Suprapubic skin (tissue), 4 donors: ENCODE measurements around the gene ZNF256.

Source experiments
- POLR2A ChIP-seq, 2 donors: fragments of 450-650 bp; IDR thresholded peaks; one replicate each; pipeline ENCODE4 v1.6.1; 2017; ENCODE audit warnings: antibody characterized with exemption in 2 of 2, mild to moderate bottlenecking in 2 of 2, moderate library complexity in 2 of 2
- POLR2AphosphoS5 ChIP-seq, 3 donors: sonication (generic); formaldehyde crosslinking; IDR thresholded peaks; one replicate each; pipeline ENCODE4 v1.6.1; 2017; ENCODE audit warnings: antibody characterized with exemption in 3 of 3
- TF ChIP-seq, protein P1 (sequence below), 2 donors: fragments of 200-600 bp in 1 of 2; fragments of 450-650 bp in 1 of 2; sonication (generic) in 1 of 2; IDR thresholded peaks; one replicate each; pipeline ENCODE4 v1.5.1; 2016 to 2019; ENCODE audit warnings: antibody characterized with exemption in 2 of 2, mild to moderate bottlenecking in 1 of 2, moderate library complexity in 1 of 2

DNA sequence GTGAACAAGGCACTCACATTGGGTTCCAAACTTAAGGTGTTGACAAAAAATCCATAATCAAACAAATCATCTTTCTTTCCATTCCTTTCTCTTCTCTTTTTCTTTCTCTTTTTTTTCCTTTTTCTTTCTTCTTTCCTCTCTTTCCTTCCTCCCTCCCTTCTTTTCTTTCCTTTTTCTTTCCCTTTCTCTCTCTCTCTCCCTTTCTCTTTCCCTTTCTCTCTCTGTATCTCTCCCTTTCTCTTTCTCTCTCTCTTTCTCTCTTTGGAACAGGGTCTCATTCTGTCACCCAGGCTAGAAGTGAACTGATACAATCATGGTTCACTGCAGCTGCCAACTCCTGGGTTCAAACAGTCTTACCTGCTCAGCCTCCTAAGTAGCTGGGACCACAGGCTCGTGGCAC is 14.3 kb upstream of the ZNF256 start:
- TF ChIP-seq, protein P1, sequence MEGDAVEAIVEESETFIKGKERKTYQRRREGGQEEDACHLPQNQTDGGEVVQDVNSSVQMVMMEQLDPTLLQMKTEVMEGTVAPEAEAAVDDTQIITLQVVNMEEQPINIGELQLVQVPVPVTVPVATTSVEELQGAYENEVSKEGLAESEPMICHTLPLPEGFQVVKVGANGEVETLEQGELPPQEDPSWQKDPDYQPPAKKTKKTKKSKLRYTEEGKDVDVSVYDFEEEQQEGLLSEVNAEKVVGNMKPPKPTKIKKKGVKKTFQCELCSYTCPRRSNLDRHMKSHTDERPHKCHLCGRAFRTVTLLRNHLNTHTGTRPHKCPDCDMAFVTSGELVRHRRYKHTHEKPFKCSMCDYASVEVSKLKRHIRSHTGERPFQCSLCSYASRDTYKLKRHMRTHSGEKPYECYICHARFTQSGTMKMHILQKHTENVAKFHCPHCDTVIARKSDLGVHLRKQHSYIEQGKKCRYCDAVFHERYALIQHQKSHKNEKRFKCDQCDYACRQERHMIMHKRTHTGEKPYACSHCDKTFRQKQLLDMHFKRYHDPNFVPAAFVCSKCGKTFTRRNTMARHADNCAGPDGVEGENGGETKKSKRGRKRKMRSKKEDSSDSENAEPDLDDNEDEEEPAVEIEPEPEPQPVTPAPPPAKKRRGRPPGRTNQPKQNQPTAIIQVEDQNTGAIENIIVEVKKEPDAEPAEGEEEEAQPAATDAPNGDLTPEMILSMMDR (IDR thresholded peaks at IDR 0.05), result no peak
- TF ChIP-seq POLR2A (IDR thresholded peaks at IDR 0.05), result no peak
- TF ChIP-seq POLR2AphosphoS5 (IDR thresholded peaks at IDR 0.05), result no peak
